NCI-H2107 treated with DMSO at 0.1 percent for 48 hours (cell line): Measurements from ENCODE around the gene LRRK1.

ENCODE experiments used
- DNase-seq: peaks from one replicate; lab custom pipeline; 2025; ENCODE audit not compliant: unreplicated experiment; lab: John Stamatoyannopoulos, UW

Gene LRRK1, protein sequence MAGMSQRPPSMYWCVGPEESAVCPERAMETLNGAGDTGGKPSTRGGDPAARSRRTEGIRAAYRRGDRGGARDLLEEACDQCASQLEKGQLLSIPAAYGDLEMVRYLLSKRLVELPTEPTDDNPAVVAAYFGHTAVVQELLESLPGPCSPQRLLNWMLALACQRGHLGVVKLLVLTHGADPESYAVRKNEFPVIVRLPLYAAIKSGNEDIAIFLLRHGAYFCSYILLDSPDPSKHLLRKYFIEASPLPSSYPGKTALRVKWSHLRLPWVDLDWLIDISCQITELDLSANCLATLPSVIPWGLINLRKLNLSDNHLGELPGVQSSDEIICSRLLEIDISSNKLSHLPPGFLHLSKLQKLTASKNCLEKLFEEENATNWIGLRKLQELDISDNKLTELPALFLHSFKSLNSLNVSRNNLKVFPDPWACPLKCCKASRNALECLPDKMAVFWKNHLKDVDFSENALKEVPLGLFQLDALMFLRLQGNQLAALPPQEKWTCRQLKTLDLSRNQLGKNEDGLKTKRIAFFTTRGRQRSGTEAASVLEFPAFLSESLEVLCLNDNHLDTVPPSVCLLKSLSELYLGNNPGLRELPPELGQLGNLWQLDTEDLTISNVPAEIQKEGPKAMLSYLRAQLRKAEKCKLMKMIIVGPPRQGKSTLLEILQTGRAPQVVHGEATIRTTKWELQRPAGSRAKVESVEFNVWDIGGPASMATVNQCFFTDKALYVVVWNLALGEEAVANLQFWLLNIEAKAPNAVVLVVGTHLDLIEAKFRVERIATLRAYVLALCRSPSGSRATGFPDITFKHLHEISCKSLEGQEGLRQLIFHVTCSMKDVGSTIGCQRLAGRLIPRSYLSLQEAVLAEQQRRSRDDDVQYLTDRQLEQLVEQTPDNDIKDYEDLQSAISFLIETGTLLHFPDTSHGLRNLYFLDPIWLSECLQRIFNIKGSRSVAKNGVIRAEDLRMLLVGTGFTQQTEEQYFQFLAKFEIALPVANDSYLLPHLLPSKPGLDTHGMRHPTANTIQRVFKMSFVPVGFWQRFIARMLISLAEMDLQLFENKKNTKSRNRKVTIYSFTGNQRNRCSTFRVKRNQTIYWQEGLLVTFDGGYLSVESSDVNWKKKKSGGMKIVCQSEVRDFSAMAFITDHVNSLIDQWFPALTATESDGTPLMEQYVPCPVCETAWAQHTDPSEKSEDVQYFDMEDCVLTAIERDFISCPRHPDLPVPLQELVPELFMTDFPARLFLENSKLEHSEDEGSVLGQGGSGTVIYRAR (N-terminal part only)

GRCh38 chr15:100918690-100919480 lies at the start of gene LRRK1:
TSS of gene LRRK1 (plus strand) at chr15:100919357. CDS start at chr15:100924633, 5,276 bp downstream.
- DNase-seq, result no peak

DNA sequence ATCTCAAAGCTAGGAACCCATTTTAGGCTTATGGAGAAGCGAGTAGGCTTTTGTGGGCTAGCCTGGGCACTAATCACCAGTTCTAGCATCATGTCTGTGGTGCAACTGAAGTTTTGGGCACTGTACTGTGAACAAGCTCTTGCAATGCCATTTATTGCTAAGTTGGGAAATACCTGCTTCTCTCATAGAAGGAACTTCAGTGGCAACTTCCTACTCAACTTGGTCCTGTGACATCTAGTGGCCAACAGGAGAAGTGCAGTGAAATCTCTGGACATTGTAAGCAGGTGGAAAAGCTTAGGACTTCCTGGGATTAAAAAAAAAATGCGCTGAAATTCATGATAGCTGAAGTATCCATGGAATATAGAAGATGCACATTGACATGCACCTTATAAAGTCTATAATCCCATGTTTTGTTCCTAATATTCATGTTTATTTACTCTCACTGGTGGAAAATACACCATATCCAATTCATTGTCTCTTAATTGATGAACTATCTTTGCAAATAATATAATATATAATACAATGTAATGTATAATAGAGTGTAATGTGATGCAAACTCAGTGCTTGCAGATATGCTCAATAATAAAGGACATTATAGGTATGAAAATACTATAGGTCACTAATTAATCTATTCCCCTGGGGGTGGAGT lies 46.0 kb upstream of the LRRK1 start:
- DNase-seq, result peak; percentile 31

DNA sequence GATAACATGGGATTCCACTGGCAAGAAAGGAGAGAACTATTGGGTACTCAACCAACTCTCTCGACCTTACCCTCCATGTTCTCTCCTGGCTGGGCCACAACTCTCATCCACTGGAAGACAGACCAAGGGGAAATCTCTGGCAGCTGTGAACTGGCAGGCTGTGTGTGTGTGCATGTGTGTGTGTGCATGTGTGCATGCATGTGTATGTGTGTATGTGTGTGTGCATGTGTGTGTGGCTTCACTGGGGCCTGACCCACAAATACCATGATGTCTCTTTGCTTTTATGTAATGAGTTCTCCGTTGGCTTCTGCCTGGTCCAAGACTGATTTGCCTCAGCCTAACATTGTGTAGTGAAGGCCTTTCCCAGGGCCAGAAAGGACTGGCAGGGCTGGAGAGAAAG lies 43.7 kb upstream of the LRRK1 start:
- no peak for DNase-seq

- DNase-seq, result no peak
Observed at GRCh38 chr15:100875976-100876375, 43.2 kb upstream of the LRRK1 start.

GRCh38 chr15:100877551-100877950 lies 41.6 kb upstream of the LRRK1 start:
- DNase-seq, result no peak

- DNase-seq, result no peak
Observed at GRCh38 chr15:100878130-100878529, 41.0 kb upstream of the LRRK1 start.

DNA sequence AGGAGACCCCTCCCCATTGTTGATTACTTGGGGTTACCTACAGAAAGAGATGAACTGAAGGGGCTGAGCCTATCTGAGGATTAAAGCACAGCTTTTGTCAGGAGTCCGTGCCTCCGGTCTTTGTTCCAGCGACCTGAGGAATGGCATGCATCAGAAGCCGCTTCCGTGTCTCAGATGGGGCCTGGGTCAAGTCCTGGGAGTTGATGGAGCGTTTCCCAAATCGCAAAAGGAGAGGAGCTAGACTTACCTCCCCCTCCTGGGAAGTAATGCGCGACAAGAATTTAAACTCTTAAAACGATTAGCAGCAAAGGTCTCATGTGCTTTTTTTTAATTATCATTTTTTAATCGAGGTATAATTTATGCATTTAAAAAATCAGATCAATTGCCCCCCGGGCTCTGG lies 40.5 kb upstream of the LRRK1 start:
- DNase-seq, result no peak

GRCh38 chr15:100879061-100879463 lies 40.1 kb upstream of the LRRK1 start:
- no peak for DNase-seq

GRCh38 chr15:100879464-100880138 lies 39.6 kb upstream of the LRRK1 start, which contains the start of gene ALDH1A3:
TSS of gene ALDH1A3 (plus strand) at chr15:100879831. CDS start at chr15:100879908, 77 bp downstream.
- no peak for DNase-seq

DNA sequence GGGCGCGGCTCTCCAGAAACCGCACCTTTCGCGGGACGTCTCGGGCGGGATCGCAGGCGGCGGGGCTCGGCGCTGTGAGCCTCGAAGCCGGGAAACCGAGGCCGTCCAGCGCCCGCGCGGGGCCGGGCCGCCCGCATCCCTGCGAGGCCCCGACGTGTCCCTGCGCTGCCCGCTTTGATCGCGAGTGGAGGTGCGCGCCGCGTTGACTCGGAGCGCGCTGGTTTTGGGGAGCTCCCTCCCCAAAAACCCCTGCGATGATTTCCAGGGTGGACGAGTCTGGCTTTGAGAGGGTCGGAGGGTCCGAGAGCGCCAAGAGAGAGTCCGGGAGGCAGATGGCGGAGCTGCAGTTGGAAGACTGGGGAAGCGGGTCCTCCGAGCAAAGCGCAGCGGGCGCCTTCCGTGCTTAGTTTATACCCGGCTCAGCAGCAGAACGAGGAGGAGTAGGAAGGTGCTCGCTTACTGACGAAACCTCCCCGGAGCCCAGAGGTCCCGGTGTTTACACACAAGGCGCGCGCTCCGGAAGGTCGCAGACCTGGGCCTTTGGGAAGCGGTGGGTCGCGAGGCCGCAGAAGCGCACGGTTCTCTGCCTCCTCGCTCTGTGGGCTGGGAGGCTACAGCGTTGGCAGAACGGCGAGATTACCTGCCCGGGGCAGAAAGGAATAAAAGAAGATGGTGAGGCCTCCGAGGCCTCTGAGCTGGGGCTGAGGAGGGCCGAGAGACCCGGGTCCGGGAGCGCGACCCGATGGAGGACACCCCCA lies 38.8 kb upstream of the LRRK1 start:
- no peak for DNase-seq

DNA sequence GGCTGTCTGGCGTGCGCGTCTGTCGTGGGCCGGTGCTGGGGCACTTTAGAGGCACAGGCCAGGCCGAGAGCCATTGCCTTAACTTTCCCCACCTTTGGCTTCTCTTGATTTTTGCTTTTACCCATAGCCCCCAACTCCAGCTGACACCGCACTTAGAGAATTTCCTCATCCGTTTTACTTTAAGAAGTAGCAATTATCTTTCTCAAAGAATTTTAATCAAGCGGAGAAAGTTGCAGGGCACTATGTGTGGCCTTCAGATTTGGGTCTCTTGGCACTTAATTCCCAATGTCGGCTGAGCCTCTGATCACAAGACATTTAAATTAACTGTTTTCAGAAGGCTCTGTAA lies 38.3 kb upstream of the LRRK1 start:
- DNase-seq, result no peak

DNA sequence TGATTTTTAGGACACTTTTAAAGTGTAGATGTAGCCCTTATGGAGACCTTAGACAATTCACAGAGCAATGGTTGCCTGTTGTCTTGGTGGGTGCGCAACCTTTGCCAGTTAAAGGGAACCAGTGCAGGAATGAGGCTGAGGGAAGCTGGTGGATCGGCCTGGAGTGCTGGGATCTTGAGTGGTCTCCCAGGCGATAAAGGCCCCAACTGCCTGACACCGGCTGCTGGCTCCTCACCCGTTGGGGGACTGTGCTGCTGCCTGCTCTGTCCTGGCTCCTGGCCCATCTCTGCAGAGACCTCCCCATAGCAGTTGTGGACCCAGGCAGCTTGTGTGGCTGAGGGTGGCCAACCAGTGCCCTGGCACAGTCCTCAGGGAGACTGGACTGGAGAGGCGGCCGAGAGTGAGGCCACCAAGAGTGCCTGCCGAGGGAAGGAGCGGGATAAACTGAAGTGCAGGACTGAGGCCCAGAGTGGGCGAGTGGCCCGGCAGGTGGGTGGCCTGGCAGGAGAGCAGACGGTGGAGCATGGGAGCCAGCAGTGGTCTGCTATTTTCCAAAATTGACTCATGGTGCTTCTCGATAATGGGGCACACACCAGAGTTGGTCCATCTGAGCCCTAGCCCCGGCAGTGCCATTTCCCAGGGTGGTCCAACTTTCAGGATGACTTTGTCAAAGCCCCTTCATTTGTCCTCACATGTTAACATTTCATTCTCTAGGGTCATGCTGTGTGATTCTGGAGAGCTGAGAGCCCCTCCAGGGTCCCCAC lies 37.4 kb upstream of the LRRK1 start:
- no peak for DNase-seq

- DNase-seq, result no peak
Observed at GRCh38 chr15:100885116-100885515, 34.0 kb upstream of the LRRK1 start.

DNA sequence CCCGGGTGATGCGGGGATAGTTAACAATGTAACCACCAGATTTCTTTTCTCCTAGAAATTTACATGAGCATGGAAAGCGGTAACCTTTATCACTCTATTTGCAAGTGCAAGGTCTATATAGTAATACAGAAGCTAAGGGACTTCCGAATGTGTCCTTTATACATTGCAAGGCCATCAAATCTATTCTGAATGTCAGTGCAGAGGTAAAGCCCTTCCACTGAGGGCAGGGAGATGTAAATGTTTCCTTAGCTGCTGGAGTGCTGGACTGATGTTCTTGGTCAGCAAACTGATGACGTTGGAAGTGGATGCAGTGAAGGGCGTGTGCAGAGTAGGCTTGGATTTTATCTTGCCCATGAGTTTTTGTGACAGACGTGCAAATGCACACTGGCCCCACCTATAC lies 33.3 kb upstream of the LRRK1 start:
- DNase-seq, result no peak

DNA sequence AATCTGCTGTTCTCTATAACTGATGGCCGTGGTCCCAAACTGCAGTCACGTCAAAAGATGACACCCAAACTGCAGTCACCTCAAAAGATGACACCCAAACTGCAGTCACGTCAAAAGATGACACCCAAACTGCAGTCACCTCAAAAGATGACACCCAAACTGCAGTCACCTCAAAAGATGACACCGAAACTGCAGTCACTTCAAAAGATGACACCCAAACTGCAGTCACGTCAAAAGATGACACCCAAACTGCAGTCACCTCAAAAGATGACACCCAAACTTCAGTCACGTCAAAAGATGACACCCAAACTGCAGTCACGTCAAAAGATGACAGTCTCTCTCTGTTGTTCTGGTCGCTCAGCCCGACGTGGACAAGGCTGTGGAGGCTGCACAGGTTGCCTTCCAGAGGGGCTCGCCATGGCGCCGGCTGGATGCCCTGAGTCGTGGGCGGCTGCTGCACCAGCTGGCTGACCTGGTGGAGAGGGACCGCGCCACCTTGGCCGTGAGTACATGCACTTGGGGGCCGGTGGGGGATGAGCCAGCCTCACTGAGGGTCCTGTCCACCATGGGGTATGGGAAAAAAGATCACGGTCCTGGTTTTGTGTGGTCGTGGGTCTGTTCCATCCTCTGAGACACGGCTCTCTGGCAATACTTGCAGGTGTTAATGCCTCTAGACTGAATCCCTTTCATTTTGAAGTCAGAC lies 31.8 kb upstream of the LRRK1 start:
- DNase-seq, result no peak

GRCh38 chr15:100889385-100890050 lies 29.6 kb upstream of the LRRK1 start:
- no peak for DNase-seq
